GM12878 (cell line): ENCODE data around the gene NAA15. TPM values are rescaled to one million over a fixed set of nuclear protein-coding genes. Genes with fewer than 3 reads are reported as not detected.

Source experiments
- ATAC-seq: fragments of 200-7000 bp; cut with Tn5 transposase; 3 replicates; pipeline ENCODE4 v1.9.1; 2020; ENCODE audit warnings: mild to moderate bottlenecking, moderate library complexity
- BruUV-seq: library from RNA; stranded (reverse); fragments of 400-500 nt; replicated peaks from 2 replicates; lab custom pipeline; 2021; lab: Mats Ljungman, UMichigan
- CTCF ChIA-PET: fragments of 300-600 bp; sonication (Branson Sonifier 250); formaldehyde crosslinking; extraction: SDS; loops from one replicate; lab custom pipeline; 2021; ENCODE audit warnings: inconsistent platforms; lab: Yijun Ruan, JAX
- POLR2A ChIA-PET: fragments of 350-600 bp; formaldehyde crosslinking; extraction: SDS; loops from one replicate; lab custom pipeline; 2021; ENCODE audit warnings: inconsistent platforms; lab: Charles Lee
- RAD21 ChIA-PET: fragments of 300-600 bp; sonication (Branson Sonifier 250); formaldehyde crosslinking; loops from one replicate; lab custom pipeline; 2023; ENCODE audit warnings: antibody characterized with exemption; ENCODE audit not compliant: unreplicated experiment; lab: Charles Lee
- SMC1A ChIA-PET: fragments of 300-600 bp; sonication (Branson Sonifier 250); formaldehyde crosslinking; loops from one replicate; lab custom pipeline; 2023; ENCODE audit not compliant: unreplicated experiment, uncharacterized antibody; lab: Charles Lee
- DNase-seq: peaks from one replicate; pipeline ENCODE4 v3.0.0-alpha.2; 2011; ENCODE audit warnings: low read depth, low spot score
- FAIRE-seq: peaks from 3 replicates; lab custom pipeline; 2011; peaks lifted over from hg19 to GRCh38; lab: Jason Lieb, UNC
- H2AFZ ChIP-seq: 2 replicates; pipeline ENCODE4 v1.6.0; 2011; ENCODE audit warnings: low read depth, low read length, control low read depth; ENCODE audit not compliant: control insufficient read depth
- H3K27ac ChIP-seq: 2 replicates; pipeline ENCODE4 v1.5.1; 2011; ENCODE audit warnings: control low read depth; ENCODE audit not compliant: control insufficient read depth, insufficient read depth
- H3K27me3 ChIP-seq, 2 experiments: replicated peaks in 1 of 2; 2 replicates each; pipeline versions ENCODE4 v1.6.0 to v1.6.1; 2011; ENCODE audit warnings: low read length in 1 of 2; ENCODE audit not compliant: control insufficient read depth in 2 of 2, insufficient read depth in 2 of 2
- H3K36me3 ChIP-seq, 2 experiments: 2 replicates each; pipeline ENCODE4 v1.5.1; 2011; ENCODE audit warnings: low read length in 1 of 2; ENCODE audit not compliant: control insufficient read depth in 2 of 2, insufficient read depth in 2 of 2
- H3K4me1 ChIP-seq: 2 replicates; pipeline ENCODE4 v1.6.1; 2011; ENCODE audit warnings: mild to moderate bottlenecking, low read length, moderate library complexity, mixed read lengths; ENCODE audit not compliant: control insufficient read depth, insufficient read depth
- H3K4me2 ChIP-seq: 2 replicates; pipeline ENCODE4 v1.6.0; 2011; ENCODE audit warnings: control low read depth; ENCODE audit not compliant: control insufficient read depth, insufficient read depth
- H3K4me3 ChIP-seq: fragments of 200-600 bp; sonication (generic); 2 replicates; pipeline ENCODE4 v1.5.1; 2016
- H3K79me2 ChIP-seq: 2 replicates; pipeline ENCODE4 v1.6.0; 2011; ENCODE audit warnings: low read length; ENCODE audit not compliant: control insufficient read depth, insufficient read depth
- H3K9ac ChIP-seq: 2 replicates; pipeline ENCODE4 v1.8.0; 2011; ENCODE audit warnings: low read length, control low read depth, mixed read lengths; ENCODE audit not compliant: control insufficient read depth, insufficient read depth
- H3K9me3 ChIP-seq: replicated peaks from 3 replicates; pipeline ENCODE4 v1.5.1; 2011; ENCODE audit warnings: mild to moderate bottlenecking, low read length; ENCODE audit not compliant: control insufficient read depth, insufficient read depth
- H4K20me1 ChIP-seq: 2 replicates; pipeline ENCODE4 v1.6.0; 2011; ENCODE audit not compliant: control insufficient read depth, insufficient read depth
- CBX3 ChIP-seq: fragments of 200-600 bp; sonication (generic); IDR thresholded peaks from 2 replicates; pipeline ENCODE4 v1.6.1; 2016; ENCODE audit warnings: low read depth, borderline replicate concordance
- HDAC6 ChIP-seq: fragments of 200-600 bp; sonication (generic); IDR thresholded peaks from one replicate; pipeline ENCODE4 v1.8.0; 2017; ENCODE audit warnings: antibody characterized with exemption; ENCODE audit not compliant: unreplicated experiment
- JUNB ChIP-seq: IDR thresholded peaks from 2 replicates; pipeline ENCODE4 v1.6.1; 2016; ENCODE audit warnings: antibody characterized with exemption, mild to moderate bottlenecking
- KDM1A ChIP-seq: fragments of 200-600 bp; sonication (generic); IDR thresholded peaks from 2 replicates; pipeline ENCODE4 v1.6.1; 2016; ENCODE audit warnings: borderline replicate concordance
- KLF5 ChIP-seq: fragments of 450-650 bp; IDR thresholded peaks from 2 replicates; pipeline ENCODE4 v1.6.1; 2014; ENCODE audit warnings: mild to moderate bottlenecking; ENCODE audit not compliant: partially characterized antibody
- RUNX3 ChIP-seq: IDR thresholded peaks from 2 replicates; pipeline ENCODE4 v1.6.1; 2012; ENCODE audit warnings: low read length, inconsistent platforms
- SREBF2 ChIP-seq: IDR thresholded peaks from 2 replicates; pipeline ENCODE4 v1.6.1; 2012; ENCODE audit warnings: mild to moderate bottlenecking, low read length
- ZNF24 ChIP-seq: fragments of 450-650 bp; IDR thresholded peaks from 2 replicates; pipeline ENCODE4 v1.6.1; 2017; ENCODE audit warnings: antibody characterized with exemption, mild to moderate bottlenecking
- ZNF384 ChIP-seq: IDR thresholded peaks from 2 replicates; pipeline ENCODE4 v1.6.1; 2012; ENCODE audit warnings: low read depth, mild to moderate bottlenecking, low read length, improper control_type of control experiment, borderline replicate concordance
- WGBS: methylation state at CpG from one replicate; pipeline ENCODE4 v1.1.6; 2016; ENCODE audit warnings: low lambda C conversion rate; ENCODE audit not compliant: insufficient replicate concordance, insufficient coverage; ENCODE audit errors: missing lambda C conversion rate; 5-methylcytosine and 5-hydroxymethylcytosine counted together
- in situ Hi-C: fragments of 300-500 bp; cut with MboI; formaldehyde crosslinking; loops from 9 replicates; pipeline ENCODE4 v1.14.3; 2018; ENCODE audit warnings: mixed read lengths
- intact Hi-C: fragments of 100-400 bp; cut with micrococcal nuclease; formaldehyde crosslinking; loops from one replicate; pipeline ENCODE4 v1.14.2; 2022; ENCODE audit not compliant: unreplicated experiment
- polyA plus RNA-seq, 11 experiments: library from polyadenylated mRNA; depleted of rRNA in 4 of 11; unstranded in 6 of 11; stranded (reverse) in 5 of 11; fragments of >200 nt; fragmentation: Nextera tagmentation in 4 of 11; fragmentation: Illumina TruSeq in 1 of 11; extraction: Ambion mirVana in 4 of 11; extraction: Trizol in 1 of 11; gene quantifications; 1 replicate in 1 of 11; 2 replicates in 10 of 11; pipeline versions ENCODE4 v1.2.1 to v1.2.3, GENCODE V29; 2011 to 2016; ENCODE audit warnings: inconsistent platforms in 2 of 11, missing spikeins in 2 of 11, low read depth in 1 of 11
- total RNA-seq, 4 experiments: library from RNA; depleted of rRNA in 3 of 4; stranded (reverse); fragments of >200 nt in 3 of 4; fragmentation: Illumina TruSeq in 1 of 4; extraction: Trizol in 1 of 4; gene quantifications; 2 replicates each; pipeline versions ENCODE4 v1.2.1 to v1.2.3, GENCODE V29; 2013 to 2021
- TF ChIP-seq, protein P1 (sequence below): IDR thresholded peaks from 2 replicates; pipeline ENCODE4 v1.6.1; 2011; ENCODE audit warnings: mild to moderate bottlenecking, low read depth, low read length, moderate library complexity; ENCODE audit not compliant: insufficient replicate concordance
- TF ChIP-seq, protein P2 (sequence below): fragments of 450-650 bp; IDR thresholded peaks from 2 replicates; pipeline ENCODE4 v1.6.1; 2018; ENCODE audit warnings: mild to moderate bottlenecking, low read depth, moderate library complexity; ENCODE audit not compliant: partially characterized antibody
- TF ChIP-seq, protein P3 (sequence below): fragments of 450-650 bp; formaldehyde crosslinking; IDR thresholded peaks from 2 replicates; pipeline ENCODE4 v1.4.0; 2020; ENCODE audit warnings: mild to moderate bottlenecking, moderate library complexity
- TF ChIP-seq, protein P4 (sequence below): fragments of 450-650 bp; IDR thresholded peaks from 2 replicates; pipeline ENCODE4 v1.6.1; 2016; ENCODE audit warnings: mild to moderate bottlenecking
- TF ChIP-seq, protein P5 (sequence below): fragments of 450-650 bp; IDR thresholded peaks from 2 replicates; pipeline ENCODE4 v1.6.1; 2017; ENCODE audit warnings: low read depth, mild to moderate bottlenecking, moderate library complexity

The NAA15 gene
- total and polyA plus RNA-seq, 10 of the 15 experiments (the other 5 are each of a cell fraction or from before 2014, with no cell fraction given) = 24.3 to 93.1 (median 51.9) TPM

DNA sequence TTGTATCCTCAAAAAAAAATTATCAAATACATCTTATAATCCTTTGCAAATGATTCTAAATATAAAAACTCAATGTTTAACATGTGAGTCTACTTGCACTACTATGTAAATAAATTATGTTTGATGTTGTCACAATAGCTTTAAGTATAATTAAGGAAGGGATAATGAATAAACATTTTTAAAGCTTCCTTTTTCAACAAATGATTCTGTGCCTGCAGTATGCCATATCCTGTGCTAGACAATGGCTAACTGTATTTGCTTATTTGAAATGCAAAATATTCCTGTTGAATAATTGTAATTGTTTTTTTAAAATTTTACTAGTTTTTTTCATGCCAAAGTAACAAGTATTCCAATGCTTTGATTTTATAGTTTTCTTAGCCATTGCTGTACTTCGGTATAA lies 60.0 kb downstream of the NAA15 start:
- TF ChIP-seq, protein P1, sequence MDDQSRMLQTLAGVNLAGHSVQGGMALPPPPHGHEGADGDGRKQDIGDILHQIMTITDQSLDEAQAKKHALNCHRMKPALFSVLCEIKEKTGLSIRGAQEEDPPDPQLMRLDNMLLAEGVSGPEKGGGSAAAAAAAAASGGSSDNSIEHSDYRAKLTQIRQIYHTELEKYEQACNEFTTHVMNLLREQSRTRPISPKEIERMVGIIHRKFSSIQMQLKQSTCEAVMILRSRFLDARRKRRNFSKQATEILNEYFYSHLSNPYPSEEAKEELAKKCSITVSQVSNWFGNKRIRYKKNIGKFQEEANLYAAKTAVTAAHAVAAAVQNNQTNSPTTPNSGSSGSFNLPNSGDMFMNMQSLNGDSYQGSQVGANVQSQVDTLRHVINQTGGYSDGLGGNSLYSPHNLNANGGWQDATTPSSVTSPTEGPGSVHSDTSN = no peak
- TF ChIP-seq SREBF2 (no peak), KLF5 (no peak), ZNF24 (no peak), KDM1A (no peak), CBX3 (no peak), HDAC6 (no peak), RUNX3 (no peak), JUNB (no peak), ZNF384 (no peak)
- TF ChIP-seq, protein P2, sequence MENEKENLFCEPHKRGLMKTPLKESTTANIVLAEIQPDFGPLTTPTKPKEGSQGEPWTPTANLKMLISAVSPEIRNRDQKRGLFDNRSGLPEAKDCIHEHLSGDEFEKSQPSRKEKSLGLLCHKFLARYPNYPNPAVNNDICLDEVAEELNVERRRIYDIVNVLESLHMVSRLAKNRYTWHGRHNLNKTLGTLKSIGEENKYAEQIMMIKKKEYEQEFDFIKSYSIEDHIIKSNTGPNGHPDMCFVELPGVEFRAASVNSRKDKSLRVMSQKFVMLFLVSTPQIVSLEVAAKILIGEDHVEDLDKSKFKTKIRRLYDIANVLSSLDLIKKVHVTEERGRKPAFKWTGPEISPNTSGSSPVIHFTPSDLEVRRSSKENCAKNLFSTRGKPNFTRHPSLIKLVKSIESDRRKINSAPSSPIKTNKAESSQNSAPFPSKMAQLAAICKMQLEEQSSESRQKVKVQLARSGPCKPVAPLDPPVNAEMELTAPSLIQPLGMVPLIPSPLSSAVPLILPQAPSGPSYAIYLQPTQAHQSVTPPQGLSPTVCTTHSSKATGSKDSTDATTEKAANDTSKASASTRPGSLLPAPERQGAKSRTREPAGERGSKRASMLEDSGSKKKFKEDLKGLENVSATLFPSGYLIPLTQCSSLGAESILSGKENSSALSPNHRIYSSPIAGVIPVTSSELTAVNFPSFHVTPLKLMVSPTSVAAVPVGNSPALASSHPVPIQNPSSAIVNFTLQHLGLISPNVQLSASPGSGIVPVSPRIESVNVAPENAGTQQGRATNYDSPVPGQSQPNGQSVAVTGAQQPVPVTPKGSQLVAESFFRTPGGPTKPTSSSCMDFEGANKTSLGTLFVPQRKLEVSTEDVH = no peak
- TF ChIP-seq, protein P3, sequence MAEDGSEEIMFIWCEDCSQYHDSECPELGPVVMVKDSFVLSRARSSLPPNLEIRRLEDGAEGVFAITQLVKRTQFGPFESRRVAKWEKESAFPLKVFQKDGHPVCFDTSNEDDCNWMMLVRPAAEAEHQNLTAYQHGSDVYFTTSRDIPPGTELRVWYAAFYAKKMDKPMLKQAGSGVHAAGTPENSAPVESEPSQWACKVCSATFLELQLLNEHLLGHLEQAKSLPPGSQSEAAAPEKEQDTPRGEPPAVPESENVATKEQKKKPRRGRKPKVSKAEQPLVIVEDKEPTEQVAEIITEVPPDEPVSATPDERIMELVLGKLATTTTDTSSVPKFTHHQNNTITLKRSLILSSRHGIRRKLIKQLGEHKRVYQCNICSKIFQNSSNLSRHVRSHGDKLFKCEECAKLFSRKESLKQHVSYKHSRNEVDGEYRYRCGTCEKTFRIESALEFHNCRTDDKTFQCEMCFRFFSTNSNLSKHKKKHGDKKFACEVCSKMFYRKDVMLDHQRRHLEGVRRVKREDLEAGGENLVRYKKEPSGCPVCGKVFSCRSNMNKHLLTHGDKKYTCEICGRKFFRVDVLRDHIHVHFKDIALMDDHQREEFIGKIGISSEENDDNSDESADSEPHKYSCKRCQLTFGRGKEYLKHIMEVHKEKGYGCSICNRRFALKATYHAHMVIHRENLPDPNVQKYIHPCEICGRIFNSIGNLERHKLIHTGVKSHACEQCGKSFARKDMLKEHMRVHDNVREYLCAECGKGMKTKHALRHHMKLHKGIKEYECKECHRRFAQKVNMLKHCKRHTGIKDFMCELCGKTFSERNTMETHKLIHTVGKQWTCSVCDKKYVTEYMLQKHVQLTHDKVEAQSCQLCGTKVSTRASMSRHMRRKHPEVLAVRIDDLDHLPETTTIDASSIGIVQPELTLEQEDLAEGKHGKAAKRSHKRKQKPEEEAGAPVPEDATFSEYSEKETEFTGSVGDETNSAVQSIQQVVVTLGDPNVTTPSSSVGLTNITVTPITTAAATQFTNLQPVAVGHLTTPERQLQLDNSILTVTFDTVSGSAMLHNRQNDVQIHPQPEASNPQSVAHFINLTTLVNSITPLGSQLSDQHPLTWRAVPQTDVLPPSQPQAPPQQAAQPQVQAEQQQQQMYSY = no peak
- TF ChIP-seq, protein P4, sequence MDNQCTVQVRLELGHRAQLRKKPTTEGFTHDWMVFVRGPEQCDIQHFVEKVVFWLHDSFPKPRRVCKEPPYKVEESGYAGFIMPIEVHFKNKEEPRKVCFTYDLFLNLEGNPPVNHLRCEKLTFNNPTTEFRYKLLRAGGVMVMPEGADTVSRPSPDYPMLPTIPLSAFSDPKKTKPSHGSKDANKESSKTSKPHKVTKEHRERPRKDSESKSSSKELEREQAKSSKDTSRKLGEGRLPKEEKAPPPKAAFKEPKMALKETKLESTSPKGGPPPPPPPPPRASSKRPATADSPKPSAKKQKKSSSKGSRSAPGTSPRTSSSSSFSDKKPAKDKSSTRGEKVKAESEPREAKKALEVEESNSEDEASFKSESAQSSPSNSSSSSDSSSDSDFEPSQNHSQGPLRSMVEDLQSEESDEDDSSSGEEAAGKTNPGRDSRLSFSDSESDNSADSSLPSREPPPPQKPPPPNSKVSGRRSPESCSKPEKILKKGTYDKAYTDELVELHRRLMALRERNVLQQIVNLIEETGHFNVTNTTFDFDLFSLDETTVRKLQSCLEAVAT = no peak
- TF ChIP-seq, protein P5, sequence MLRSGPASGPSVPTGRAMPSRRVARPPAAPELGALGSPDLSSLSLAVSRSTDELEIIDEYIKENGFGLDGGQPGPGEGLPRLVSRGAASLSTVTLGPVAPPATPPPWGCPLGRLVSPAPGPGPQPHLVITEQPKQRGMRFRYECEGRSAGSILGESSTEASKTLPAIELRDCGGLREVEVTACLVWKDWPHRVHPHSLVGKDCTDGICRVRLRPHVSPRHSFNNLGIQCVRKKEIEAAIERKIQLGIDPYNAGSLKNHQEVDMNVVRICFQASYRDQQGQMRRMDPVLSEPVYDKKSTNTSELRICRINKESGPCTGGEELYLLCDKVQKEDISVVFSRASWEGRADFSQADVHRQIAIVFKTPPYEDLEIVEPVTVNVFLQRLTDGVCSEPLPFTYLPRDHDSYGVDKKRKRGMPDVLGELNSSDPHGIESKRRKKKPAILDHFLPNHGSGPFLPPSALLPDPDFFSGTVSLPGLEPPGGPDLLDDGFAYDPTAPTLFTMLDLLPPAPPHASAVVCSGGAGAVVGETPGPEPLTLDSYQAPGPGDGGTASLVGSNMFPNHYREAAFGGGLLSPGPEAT = no peak
- H4K20me1 ChIP-seq = no peaks in the 10 kb centered on the region
- FAIRE-seq (no peak), DNase-seq (no peak), ATAC-seq (no peak)
- H3K4me3 ChIP-seq = no peak overlapping the region
- WGBS = 96% methylated on average over 1 of the region's 1 CpG
- RAD21 ChIA-PET = no interaction called here
- no peaks in the 10 kb centered on the region for H3K79me2 ChIP-seq
- no peak overlapping the region for H3K9ac ChIP-seq
- H3K9me3 ChIP-seq = no peaks in the 10 kb centered on the region
- no peaks in the 10 kb centered on the region for H3K27me3 ChIP-seq
- in situ Hi-C loops = no loop called here
- no peak overlapping the region for H2AFZ ChIP-seq
- POLR2A ChIA-PET = no interaction called here
- BruUV-seq = no TSS peak
- CTCF ChIA-PET = interaction anchor here (0.6 to 0.9 kb wide), 2 partner anchors 142 to 331 kb away, joined by 3 read pairs; no protein-coding TSS in a partner anchor
- peaks cover 0 to 32% of the 10 kb centered on the region in 2 experiments for H3K36me3 ChIP-seq
- no peak overlapping the region for H3K27ac ChIP-seq
- SMC1A ChIA-PET = interaction anchor here (0.6 to 1.4 kb wide), 3 partner anchors 9 to 64 kb away, joined by 3 to 6 read pairs (median 3); no protein-coding TSS in a partner anchor
- H3K4me2 ChIP-seq = no peak overlapping the region
- intact Hi-C loops = no loop called here
- H3K4me1 ChIP-seq = no peaks in the 10 kb centered on the region
